NOMO-1 treated with DMSO at 0.1 percent for 48 hours (cell line): ENCODE data around the gene CHMP5.

Source experiments
- DNase-seq: peaks from one replicate; lab custom pipeline; 2025; ENCODE audit not compliant: unreplicated experiment; lab: John Stamatoyannopoulos, UW

The CHMP5 gene

DNA sequence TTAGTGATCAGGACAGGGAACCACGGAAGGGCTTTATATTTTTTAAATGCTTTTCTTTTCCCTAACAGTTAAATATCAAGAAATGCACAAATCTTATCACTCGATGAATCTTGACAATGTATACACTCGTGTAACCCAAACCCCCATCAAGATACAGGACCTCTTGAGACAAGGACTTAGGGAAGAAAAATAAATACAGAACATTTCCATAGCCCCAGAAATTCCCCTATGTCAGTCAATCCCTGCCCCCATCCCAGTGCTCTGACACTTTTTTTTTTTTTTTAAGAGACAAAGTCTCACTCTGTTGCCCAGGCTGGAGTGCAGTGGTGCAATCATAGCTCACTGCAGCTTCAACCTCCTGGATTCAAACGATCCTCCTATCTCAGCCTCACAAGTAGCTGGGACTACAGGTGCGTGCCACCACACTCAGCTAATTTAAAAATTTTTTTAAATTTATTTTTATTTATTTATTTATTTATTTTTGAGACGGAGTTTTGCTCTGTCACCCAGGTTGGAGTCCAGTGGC lies 22.2 kb upstream of the CHMP5 start:
- no peak for DNase-seq

DNA sequence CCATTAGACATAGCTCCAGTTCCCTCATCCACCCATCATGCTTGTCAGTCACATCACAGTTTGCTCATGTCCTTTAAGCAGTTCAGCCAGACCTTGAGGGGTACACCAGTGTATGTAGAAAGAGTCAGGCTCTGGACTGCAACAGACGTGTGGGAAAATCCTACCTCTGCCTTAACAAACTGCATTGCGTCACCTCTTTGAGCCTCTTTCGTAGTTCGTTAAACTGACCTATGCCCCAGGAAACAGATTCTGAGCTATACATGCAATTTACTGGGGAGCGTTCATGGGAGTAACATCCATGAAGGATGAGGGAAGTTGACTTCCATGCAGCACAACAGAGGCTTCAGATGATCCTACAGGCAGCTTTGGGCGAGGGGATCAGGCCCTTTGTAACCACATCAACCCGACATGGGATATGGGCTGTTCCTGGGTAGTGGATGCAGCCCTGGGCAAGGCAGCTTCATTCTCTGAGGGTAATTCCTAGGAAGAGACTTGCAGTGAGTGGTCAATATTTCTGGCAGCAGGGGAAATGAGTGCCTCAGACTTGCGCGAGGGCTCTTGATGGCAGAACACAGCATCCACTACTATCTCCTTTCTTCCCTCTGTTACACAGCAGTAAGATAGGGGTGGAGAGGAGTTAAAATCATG lies 20.6 kb upstream of the CHMP5 start:
- DNase-seq: no peak

DNA sequence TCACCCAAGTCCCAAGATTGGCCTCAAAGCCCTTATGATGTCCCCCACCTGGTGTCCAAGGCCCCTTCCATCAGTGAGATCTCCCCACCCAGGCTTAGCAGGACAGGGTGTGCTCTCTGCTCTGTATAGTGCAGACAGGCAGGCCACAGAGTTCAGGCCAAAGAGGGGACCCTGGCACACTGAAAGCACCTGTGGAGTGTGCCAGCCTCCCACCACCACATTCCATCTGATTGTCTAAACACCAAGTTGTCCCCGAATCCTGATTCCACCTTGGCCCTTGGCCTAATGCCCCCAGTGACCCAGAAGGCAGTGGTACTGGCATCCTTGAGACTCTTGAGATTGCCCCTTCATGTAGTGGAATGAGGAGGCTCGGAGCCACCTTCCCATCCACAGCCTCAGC lies 19.5 kb upstream of the CHMP5 start:
- no peak for DNase-seq

DNA sequence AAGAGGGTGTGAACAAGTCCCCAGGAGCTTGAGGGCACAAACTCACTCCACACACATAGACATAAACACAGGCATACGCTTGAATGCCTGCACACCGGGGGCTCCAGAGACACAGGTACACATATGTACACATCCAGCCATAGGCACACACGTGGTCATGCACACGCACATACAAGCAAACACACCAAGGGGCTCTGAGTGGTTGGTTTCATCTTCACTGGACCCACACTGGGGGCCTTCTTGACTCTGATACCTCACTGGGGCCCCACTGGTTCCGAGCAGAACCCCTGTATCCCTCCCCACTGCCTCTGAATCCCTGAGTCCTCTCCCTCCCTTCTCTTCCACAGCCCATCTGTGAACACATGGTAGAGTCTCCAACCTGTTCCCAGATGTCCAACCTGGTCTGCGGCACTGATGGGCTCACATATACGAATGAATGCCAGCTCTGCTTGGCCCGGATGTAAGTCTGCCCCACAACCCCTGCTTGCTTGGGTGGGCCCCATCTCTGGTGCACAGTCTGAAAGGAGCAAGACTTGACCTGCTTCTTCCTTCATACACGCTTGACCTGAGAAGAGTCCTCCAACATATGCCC lies 18.5 kb upstream of the CHMP5 start:
- no peak for DNase-seq

DNA sequence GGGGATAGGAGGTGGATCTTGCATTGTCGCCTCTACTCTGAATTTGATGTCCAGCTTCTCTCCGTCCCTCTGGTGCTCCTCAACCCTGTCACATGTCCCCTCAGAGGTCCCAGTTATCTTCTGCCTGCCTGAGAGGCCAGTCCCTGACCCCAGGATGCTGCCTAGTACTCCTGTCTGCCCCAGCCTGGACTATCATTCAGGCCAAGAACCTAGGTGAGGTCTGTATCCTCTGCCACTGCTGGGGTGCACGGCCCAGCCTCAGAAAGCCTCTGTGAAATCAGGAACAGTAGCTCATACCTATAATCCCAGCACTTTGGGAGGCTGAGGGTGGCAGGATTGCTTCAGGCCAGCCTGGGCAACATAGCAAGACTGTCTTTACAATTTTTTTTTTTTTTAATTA lies 16.2 kb upstream of the CHMP5 start:
- no peak for DNase-seq

DNA sequence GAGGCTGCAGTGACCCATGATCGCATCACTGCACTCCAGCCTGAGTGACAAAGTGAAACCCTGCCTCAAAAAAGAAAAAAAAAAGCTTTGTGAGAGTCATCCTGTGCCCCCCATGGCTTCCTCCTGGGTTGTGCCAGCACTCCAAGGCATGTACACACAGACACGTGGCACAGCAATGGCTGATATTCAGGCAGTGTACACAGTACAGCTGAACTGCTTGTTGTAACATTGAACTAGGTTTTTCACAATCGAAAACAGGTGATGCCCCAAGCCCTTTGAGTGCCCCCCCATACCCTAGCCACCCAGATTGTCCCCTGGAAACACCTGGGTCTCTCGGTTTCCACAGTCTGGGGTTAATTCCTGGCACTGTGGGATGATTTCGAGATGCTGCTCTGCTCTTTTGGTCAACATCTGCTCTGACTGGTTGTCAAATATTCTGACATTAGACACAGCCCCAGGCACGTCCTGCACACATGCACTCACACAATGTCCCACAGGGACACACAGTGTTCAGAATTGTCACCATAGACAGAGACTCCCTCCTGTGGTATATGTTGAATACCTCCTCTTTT lies 15.7 kb upstream of the CHMP5 start:
- DNase-seq: no peak

DNA sequence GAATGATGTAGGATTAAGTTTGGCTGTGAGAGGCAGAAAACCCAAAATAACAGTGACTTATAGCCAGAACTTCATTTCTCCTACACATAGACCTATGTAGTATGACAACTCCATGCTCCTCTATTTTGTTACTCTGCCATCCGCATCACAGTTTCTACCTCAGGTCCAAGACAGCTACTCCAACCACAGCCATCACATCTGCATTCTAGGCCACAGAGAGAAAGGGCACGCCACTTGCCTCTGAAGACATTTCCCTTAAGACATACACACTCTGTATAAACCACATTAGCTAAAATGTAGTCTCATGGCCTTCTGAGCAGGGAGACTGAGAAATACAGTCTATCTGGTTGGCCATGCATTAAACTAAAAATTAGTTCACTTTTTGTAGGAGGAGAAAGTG lies 14.9 kb upstream of the CHMP5 start:
- DNase-seq: no peak

DNA sequence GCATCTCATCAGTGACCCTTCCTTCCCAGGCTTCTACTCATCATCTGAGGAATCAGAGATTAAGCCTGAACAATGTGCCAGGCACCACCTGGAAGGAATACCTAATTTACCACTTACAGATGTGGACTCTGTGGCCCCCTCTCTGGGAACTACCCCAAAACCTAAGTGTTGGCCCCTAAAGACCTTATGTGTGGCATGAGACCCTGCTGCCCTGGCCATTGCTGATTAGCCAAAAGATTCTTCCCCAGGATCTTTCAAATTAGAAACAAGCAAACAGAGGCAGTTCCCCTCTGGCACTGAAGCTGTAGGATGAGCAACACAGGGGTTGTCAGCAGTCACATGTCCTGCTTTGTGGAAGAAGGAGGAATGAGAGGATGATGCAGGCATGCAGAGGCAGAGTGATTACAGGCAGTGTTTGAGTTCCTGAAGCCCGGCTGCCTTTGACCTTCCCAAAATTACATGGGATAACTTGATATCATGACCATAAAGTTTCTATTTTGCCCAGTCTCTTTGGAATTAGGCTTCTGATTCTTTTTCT lies 14.3 kb upstream of the CHMP5 start:
- no peak for DNase-seq

DNA sequence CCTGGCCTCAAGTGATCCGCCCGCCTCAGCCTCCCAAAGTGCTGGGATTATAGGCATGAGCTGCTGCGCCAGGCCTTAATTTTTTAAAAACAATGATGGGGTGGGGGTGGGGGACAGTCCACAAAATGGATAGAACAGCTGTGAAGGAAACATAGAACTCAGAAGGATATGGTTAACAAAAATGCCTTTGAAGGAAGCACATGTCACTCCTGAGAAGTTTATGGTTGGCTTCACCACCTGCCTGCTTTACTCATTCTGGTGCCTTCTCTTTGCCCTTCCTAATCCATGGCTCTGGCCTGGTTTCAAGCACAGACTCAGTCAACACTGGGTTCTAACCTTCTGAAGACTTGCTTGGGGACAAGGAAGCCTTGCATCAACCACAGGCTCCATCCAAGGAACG lies 10.6 kb upstream of the CHMP5 start:
- DNase-seq: no peak

DNA sequence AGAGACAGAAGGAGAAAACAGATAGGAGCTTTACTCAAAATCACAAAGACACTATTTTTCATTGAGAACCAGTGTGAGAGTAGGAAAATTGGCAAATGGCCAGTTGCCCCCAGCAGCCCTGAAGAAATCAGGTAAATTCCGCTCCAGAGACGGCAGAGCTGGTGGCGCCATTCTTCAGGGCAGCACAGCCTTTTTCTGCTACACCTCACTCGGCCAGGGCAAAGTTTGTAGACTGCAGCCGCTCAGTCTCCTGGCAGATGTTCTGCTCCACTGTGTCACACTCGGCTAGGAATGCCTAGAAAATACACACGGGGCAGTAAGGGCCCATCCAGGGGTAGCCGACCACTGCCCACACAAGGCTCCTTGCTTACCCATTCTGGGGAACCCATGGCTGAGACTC lies 9.8 kb upstream of the CHMP5 start:
- DNase-seq: no peak

DNA sequence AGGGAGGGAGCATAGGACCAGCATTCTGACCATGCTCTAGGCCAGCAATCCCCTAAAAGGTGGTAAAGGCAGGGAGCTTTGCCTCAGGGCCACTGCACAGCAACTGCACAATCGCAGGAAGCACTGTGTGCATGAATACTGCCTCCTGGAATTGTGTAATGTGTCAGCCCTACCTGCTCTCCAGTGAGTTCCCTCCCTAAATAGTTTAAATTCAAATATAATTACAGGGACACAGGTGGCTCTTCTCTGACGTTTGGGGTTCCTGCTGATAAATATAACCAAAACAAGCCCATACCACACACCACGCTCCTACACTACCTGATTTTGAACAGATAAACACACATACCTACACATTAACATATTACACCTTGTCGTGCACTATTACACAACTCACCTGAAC lies 9.4 kb upstream of the CHMP5 start:
- DNase-seq: no peak

DNA sequence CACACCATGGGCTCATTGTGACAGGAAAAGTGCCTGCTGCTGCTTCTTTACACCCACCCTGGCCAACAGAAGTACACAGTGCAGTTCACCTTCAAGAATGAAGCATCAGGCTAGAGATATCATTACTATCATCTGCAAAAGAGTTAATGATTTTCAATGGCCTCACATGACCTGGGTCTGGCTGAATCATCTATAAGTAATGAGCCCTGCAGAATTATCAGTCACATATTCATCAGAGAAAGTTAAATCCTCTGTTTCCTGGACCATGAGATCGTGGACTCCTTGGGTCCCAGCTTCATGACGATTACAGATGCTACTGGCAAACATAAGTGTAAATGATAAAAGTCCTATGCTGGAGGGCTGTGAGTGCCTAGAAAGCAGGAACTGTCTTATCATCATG lies 8.6 kb upstream of the CHMP5 start:
- no peak for DNase-seq

DNA sequence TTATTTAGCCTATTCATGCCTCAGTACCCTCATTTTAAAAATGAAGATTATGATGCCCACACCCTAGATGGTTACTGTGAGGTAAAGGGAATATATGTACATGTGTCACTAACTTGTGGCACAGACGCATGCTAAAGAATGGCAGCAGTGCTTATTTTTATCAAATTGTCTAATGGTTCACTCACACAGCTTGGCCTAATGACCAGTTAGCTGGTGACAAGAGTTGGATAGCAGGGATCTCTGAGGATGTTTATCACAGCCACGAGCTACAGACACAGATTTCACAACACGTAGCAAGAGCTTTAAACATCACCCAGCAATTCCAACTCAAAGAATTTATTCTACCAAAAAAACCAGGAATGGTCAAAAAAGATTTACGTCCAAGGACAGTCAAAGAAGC lies 7.6 kb upstream of the CHMP5 start:
- DNase-seq: no peak

DNA sequence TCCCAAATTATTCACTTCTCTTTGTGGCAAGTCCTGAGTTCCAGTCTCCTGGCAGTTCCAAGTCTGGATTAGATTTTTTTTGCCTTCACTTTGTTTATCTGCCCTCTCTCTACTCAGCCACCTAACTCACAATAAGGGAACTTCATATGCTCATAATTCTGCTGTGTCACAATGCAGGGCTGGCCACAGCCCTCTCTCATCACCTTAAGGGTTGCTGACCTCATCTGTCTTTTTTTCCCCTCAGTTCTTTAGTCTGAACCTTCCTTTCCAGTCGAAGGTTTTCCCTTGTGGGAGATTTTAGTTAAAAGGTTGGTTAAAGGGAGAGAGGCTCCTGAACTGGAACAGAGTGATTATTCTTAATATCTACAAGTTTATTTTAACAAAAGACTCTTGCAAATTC lies 4.5 kb upstream of the CHMP5 start:
- no peak for DNase-seq

DNA sequence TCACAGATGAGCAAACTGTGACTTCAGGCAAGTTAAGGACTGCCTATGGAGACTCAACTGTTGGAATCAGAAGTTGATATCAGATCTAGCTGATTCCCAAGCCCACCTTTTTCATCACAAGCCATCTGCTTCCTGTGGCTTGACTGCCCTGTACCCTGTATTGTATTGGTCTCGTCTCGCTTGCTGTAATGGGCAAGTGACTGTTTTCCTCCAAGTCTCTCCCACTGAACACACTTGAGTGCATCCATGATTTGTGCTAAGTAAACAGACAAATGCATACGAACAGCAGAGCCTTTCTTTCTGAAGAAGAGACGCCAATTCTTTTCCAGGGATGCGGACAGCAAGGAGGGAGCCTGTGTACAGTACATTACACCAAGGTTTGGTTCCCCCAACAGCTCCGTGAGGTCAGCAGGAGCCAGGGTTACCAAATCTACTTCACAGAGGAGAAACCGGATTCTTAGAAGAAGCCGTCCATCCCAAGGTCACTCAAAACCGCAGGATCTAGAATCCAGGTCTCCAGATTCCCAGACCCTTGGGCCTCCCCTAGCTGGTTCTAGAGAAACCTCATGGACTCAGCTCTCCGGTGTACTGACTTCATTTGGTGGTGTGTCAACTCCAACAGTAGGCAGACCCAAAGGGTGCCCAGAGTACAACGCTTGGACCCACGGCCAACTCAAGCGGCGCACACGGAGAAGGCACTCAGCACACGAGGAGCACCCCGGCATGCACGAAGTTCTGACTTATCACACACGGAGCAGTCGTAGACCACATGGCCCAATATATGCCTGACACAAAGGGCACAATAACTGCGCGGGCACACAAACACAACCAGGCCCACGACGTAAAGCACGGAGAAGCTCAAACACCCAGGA lies 1.5 kb upstream of the CHMP5 start:
- peak; percentile 43 for DNase-seq

DNA sequence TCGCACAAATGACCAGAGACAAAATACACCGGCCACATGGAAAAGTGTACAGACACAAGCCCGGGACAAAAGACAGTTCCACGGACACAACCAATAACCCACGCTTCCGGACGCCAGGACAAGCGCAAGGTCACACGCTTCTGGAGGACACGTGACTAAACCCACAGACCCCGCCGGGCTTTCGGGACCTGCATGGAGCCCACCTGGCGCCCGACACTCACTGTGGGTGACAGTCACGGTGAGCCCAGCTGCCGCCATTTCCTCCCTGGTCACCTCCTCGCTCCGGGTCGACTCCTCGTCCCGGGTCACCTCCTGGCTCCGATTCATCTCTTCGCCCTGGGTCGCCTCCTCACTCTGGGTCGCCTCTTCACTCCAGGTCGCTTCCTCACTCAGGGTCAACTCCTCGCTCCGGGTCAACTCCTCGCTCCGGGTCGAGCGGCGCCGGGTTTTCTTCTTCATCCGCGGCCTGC lies 811 bp upstream of the CHMP5 start:
- DNase-seq: peak; percentile 40

DNA sequence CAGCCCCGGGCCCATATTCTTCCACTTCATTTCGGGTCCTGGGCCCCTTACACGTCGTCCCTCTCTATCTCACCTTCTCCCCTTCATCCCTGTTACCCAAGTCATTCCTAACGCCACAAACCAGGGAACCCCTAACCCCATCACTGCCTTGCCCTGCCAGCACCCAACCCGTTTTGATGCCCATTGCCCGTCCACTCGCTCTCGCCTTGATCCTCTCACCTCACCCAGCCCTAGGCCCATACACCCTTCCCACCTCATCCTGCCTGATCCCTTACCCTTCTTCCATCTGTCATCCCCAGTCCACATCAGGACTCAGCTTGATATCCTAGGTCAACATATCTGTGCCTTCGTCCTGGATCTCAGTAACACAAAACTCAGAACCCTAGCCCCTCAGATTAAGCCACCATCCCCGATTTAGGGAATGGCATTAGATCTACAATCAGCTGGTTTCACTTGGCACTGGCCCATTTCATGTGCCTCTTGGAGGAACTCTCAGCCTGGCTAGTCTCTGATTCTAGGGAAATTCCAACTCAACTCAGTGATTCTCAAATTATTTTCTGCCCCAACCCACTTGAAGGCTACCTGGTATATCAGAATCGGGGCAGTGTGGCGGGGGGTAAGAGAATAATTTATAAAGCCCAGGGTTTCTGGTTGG lies 489 bp downstream of the CHMP5 start:
- DNase-seq: no peak

DNA sequence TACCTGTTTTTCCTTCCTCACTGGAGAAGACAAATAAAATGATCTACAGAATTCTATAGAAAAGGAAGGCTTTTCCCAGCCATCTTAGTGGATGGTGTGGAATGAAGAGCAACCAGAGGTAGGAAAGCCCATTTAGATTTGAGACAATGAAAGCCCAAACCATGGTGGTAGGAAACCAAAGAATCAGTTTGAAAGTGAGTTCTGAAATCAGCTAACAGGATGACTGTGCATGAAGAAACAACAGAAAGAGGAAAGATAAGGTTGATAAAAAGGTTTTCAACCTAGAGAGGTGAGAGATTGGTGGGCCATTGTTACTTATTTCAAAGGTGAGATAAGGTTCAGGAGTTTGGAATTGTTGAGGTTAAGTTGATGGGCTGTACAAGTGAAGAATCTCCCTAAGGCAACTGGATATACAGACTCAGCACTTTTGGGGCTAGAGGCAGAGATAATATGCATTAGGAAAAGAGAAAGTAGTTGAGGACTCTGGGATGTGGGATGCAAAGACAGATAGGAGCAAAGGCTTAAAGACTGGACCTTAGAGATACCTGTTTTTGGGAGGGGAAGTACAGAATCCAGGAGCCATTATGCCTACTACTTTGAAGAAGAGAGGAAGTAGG lies 2.4 kb downstream of the CHMP5 start:
- DNase-seq: no peak

DNA sequence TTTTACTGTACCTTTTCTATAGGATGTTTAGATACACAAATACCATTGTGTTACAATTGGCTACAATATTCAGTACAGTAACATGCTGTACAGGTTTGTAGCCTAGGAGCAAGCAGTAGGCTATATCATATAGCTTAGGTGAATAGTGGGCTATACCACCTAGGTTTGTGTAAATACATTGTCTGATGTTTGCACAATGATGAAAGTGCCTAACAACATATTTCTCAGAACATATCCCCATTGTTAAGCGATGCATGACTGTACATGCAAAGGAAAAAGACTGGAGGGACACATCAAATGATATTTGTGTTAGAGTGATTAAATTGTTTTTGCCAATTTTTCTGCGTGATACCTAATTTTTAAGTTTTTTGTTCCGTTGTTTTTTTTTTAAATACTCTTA lies 5.3 kb downstream of the CHMP5 start:
- DNase-seq: no peak

DNA sequence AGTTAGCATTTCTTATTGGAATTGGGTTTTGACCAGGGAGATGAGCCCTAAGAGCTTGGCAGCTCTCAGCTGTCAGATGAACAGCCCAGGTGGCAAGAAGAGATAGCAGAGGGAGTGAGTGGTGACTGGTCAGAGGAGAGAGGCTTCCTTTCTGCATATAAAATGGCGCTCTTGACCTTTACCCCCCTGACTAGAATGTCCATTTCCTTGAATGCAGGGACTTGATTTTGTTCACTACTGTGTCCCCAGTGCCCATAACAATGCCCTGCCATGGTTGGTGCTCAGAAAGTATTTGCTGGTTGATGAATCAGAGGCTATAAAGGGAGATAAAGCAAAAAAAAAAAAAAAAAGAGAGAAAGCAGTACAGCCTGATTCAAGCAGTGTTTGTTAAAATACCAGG lies 7.2 kb downstream of the CHMP5 start:
- no peak for DNase-seq
